IMR-90 (cell line): ENCODE data around the gene ARHGEF38.

Source experiments
- CEBPB ChIP-seq: IDR thresholded peaks from 2 replicates; pipeline ENCODE4 v1.6.1; 2012; ENCODE audit warnings: low read depth, low read length, improper control_type of control experiment
- ELK1 ChIP-seq: fragments of 150-350 bp; IDR thresholded peaks from 2 replicates; pipeline ENCODE4 v1.6.1; 2016; ENCODE audit warnings: low read depth, mild to moderate bottlenecking, low read length, moderate library complexity, borderline replicate concordance
- FOS ChIP-seq: fragments of 150-350 bp; IDR thresholded peaks from 2 replicates; pipeline ENCODE4 v1.6.1; 2016; ENCODE audit warnings: low read depth, low read length
- MAFK ChIP-seq: IDR thresholded peaks from 2 replicates; pipeline ENCODE4 v1.6.1; 2012; ENCODE audit warnings: low read depth, low read length, improper control_type of control experiment
- MAZ ChIP-seq: IDR thresholded peaks from 2 replicates; pipeline ENCODE4 v1.6.1; 2012; ENCODE audit warnings: low read depth, mild to moderate bottlenecking, low read length, improper control_type of control experiment, moderate library complexity, borderline replicate concordance
- MXI1 ChIP-seq: IDR thresholded peaks from 2 replicates; pipeline ENCODE4 v1.6.1; 2012; ENCODE audit warnings: low read depth, mild to moderate bottlenecking, low read length, moderate library complexity, borderline replicate concordance
- NFE2L2 ChIP-seq: fragments of 150-350 bp; IDR thresholded peaks from 2 replicates; pipeline ENCODE4 v1.6.1; 2016; ENCODE audit warnings: low read depth, mild to moderate bottlenecking, low read length
- POLR2A ChIP-seq: IDR thresholded peaks from 2 replicates; pipeline ENCODE4 v1.6.1; 2012; ENCODE audit warnings: mild to moderate bottlenecking, low read depth, low read length
- RAD21 ChIP-seq: IDR thresholded peaks from 2 replicates; pipeline ENCODE4 v1.6.1; 2012; ENCODE audit warnings: low read length, improper control_type of control experiment
- RCOR1 ChIP-seq: IDR thresholded peaks from 2 replicates; pipeline ENCODE4 v1.6.1; 2012; ENCODE audit warnings: mild to moderate bottlenecking, low read length, improper control_type of control experiment; ENCODE audit not compliant: insufficient replicate concordance
- RFX5 ChIP-seq: IDR thresholded peaks from 2 replicates; pipeline ENCODE4 v1.8.0; 2012; ENCODE audit warnings: low read depth, mild to moderate bottlenecking, low read length, moderate library complexity
- SMC3 ChIP-seq: fragments of 150-350 bp; IDR thresholded peaks from 2 replicates; pipeline ENCODE4 v1.6.1; 2016; ENCODE audit warnings: low read depth, mild to moderate bottlenecking, antibody characterized with exemption, low read length, moderate library complexity
- TF ChIP-seq, protein P1 (sequence below): fragments of 150-350 bp; IDR thresholded peaks from 2 replicates; pipeline ENCODE4 v1.6.1; 2017; ENCODE audit warnings: mild to moderate bottlenecking, antibody characterized with exemption, low read length, low read depth
- TF ChIP-seq, protein P2 (sequence below): conservative IDR thresholded peaks from 2 replicates; pipeline ENCODE4 v1.5.1; 2012; ENCODE audit warnings: mild to moderate bottlenecking, low read depth, low read length, improper control_type of control experiment

GRCh38 chr4:105715692-105716278 lies 163.4 kb downstream of the ARHGEF38 start:
- no peak for TF ChIP-seq MAFK
- no peak for TF ChIP-seq CEBPB
- TF ChIP-seq, protein P1, sequence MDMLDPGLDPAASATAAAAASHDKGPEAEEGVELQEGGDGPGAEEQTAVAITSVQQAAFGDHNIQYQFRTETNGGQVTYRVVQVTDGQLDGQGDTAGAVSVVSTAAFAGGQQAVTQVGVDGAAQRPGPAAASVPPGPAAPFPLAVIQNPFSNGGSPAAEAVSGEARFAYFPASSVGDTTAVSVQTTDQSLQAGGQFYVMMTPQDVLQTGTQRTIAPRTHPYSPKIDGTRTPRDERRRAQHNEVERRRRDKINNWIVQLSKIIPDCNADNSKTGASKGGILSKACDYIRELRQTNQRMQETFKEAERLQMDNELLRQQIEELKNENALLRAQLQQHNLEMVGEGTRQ, result no peak
- TF ChIP-seq, protein P2, sequence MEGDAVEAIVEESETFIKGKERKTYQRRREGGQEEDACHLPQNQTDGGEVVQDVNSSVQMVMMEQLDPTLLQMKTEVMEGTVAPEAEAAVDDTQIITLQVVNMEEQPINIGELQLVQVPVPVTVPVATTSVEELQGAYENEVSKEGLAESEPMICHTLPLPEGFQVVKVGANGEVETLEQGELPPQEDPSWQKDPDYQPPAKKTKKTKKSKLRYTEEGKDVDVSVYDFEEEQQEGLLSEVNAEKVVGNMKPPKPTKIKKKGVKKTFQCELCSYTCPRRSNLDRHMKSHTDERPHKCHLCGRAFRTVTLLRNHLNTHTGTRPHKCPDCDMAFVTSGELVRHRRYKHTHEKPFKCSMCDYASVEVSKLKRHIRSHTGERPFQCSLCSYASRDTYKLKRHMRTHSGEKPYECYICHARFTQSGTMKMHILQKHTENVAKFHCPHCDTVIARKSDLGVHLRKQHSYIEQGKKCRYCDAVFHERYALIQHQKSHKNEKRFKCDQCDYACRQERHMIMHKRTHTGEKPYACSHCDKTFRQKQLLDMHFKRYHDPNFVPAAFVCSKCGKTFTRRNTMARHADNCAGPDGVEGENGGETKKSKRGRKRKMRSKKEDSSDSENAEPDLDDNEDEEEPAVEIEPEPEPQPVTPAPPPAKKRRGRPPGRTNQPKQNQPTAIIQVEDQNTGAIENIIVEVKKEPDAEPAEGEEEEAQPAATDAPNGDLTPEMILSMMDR, result peak; percentile 56
- TF ChIP-seq MAZ, result no peak
- TF ChIP-seq MXI1, result no peak
- no peak for TF ChIP-seq RFX5
- no peak for TF ChIP-seq RCOR1
- TF ChIP-seq FOS, result no peak
- no peak for TF ChIP-seq POLR2A
- TF ChIP-seq SMC3, result peak; percentile 31; the same call in 1 of the 2 replicates
- no peak for TF ChIP-seq ELK1
- peak; percentile 39 for TF ChIP-seq RAD21
- TF ChIP-seq NFE2L2, result no peak
